Uterine smooth muscle cell (primary cell): ENCODE results near the gene SPRR2A. TPM values are rescaled to one million over a fixed set of nuclear protein-coding genes. Genes with fewer than 3 reads are reported as not detected.

ENCODE experiments used
- total RNA-seq: library from RNA; depleted of rRNA; stranded (reverse); fragments of >200 nt; gene quantifications from 2 replicates; pipeline ENCODE4 v1.2.3, GENCODE V29; 2014

Gene SPRR2A
- total RNA-seq: not detected in 2 replicates

DNA sequence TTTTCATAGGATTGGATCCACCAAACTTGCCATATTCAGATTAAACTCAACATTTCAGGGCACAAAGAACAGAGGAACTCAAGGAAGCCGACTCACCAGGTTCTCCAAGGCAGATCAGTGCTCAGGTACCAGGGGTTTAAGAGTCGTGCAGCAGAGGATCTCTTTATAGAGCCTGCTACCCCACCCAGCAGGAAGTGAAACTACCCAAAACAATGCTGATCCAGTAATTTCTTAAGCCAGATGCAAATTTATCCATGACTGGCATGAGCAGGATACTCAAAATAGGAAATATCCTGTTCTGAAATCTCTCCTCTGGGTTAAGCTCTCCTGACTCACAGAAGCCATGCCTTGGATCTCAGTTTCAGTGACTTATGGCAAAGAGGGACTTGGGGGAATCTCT, at the start of gene SPRR2A:
Gene SPRR2A, minus strand, starts transcription at position 138 of the 400 bp plus-strand sequence. CDS start 777 bp downstream, outside the sequence.

DNA sequence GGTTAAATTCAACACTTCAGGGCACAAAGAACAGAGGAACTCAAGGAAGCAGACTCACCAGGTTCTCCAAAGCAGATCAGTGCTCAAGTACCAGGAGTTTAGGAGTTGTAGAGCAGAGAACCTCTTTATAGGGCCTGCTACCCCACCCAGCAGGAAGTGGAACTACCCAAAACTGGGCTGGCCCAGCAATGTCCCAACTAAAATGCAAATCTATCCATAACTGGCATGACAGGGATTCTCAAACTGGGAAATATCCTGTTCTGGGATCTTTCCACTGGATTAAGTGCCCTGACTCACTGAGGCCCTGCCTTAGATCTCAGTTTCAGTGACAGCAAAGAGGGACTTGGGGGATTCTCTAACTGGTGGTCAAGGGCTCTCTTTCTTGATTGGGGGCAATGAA, 37.1 kb upstream of the SPRR2A start, which contains the start of gene SPRR2E:
Gene SPRR2E, minus strand, starts transcription at position 101 of the 400 bp plus-strand sequence. CDS start 775 bp downstream, outside the sequence.

DNA sequence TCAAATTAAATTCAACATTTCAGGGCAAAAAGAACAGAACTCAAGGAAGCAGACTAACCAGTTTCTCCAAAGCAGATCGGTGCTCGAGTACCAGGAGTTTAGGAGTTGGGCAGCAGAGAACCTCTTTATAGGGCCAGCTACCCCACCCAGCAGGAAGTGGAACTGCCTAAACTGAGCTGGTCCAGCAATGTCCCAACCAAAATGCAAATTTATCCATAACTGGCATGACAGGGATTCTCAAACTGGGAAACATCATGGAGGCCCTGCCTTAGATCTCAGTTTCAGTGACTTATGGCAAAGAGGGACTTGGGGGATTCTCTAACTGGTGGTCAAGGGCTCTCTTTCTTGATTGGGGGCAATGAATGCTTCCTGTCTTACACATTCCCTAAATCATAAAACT, 14.2 kb upstream of the SPRR2A start, which contains the start of gene SPRR2B:
Gene SPRR2B, minus strand, starts transcription at position 101 of the 400 bp plus-strand sequence. CDS start 772 bp downstream, outside the sequence.

DNA sequence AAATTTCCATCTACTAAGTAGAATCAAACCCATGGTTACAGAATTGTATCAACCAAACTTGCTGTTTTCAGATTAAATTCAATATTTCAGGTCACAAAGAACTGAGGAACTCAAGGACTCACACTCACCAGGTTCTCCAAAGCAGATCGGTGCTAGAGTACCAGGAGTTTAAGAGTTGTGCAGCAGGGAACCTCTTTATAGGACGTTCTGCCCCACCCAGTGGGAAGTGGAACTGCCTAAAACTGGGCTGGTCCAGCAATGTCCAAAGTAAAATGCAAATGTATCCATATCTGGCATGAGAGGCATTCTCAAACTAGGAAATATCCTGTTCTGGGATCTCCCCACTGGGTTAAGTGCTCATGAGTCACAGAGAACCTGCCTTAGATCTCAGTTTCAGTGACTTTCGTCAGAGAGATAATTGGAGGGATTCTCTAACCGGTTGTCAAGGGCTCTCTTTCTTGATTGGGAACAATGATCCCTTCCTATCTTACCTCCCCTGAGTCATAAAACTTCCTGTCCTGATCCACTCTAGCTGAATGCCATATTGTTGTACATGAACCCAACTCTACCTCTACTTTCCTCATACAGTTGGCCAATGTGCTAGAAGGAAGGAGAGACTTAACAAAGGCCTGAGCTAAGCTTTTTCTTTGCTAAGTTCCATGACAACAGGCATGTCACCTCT, 16.2 kb downstream of the SPRR2A start, which contains the start of gene SPRR2D:
Gene SPRR2D, minus strand, starts transcription at position 171 of the 682 bp plus-strand sequence. CDS start 774 bp downstream, outside the sequence.

GRCh38 chr1:153030895-153031294, 26.4 kb downstream of the SPRR2A start, which contains the start of gene SPRR1B:
Gene SPRR1B (plus strand): TSS chr1:153031203. CDS start chr1:153032346, 1,143 bp downstream.

Other genes starting within 250 kb of the SPRR2A start
- gene LCE1B, start 245.5 kb downstream of the SPRR2A start, total RNA-seq: not detected in 2 replicates
- not detected in 2 replicates for gene LCE1A, start 230.0 kb downstream of the SPRR2A start, total RNA-seq
- not detected in 2 replicates for gene LCE6A, start 214.7 kb downstream of the SPRR2A start, total RNA-seq
- gene LCE7A, start 197.5 kb downstream of the SPRR2A start, total RNA-seq: not detected in 2 replicates
- 0.11 TPM in 1 of 2 replicates, not detected in the other for gene SMCP, start 179.2 kb downstream of the SPRR2A start, total RNA-seq
- gene IVL, start 149.0 kb downstream of the SPRR2A start, total RNA-seq: 0.37 and 1.7 TPM in 2 replicates
- gene SPRR5, start 110.3 kb downstream of the SPRR2A start, total RNA-seq: not detected in 2 replicates
- not detected in 2 replicates for gene SPRR4, start 86.9 kb downstream of the SPRR2A start, total RNA-seq
- gene SPRR1A, start 73.4 kb downstream of the SPRR2A start, total RNA-seq: not detected in 2 replicates
- gene SPRR3, start 55.8 kb downstream of the SPRR2A start, total RNA-seq: not detected in 2 replicates
- gene SPRR1B, start 26.3 kb downstream of the SPRR2A start, total RNA-seq: not detected in 2 replicates
- gene SPRR2D, start 16.4 kb downstream of the SPRR2A start, total RNA-seq: not detected in 2 replicates
- gene SPRR2B, start 14.1 kb upstream of the SPRR2A start, total RNA-seq: not detected in 2 replicates
- gene SPRR2E, start 37.0 kb upstream of the SPRR2A start, total RNA-seq: not detected in 2 replicates
- not detected in 2 replicates for gene SPRR2F, start 56.0 kb upstream of the SPRR2A start, total RNA-seq
- not detected in 2 replicates for gene SPRR2G, start 93.4 kb upstream of the SPRR2A start, total RNA-seq
- gene LELP1, start 145.9 kb upstream of the SPRR2A start, total RNA-seq: not detected in 2 replicates
- gene PRR9, start 160.1 kb upstream of the SPRR2A start, total RNA-seq: 0.12 and 1.2 TPM in 2 replicates
- gene LORICRIN, start 202.2 kb upstream of the SPRR2A start, total RNA-seq: not detected in 2 replicates